SK-N-SH (cell line): Measurements from ENCODE around the gene MCCD1.

Experiments used
- EZH2phosphoT487 ChIP-seq: fragments of 200-600 bp; sonication (generic); IDR thresholded peaks from 2 replicates; pipeline ENCODE4 v1.6.1; 2017; ENCODE audit warnings: low read depth, mixed run types, mild to moderate bottlenecking, antibody characterized with exemption, moderate library complexity, borderline replicate concordance
- POLR2AphosphoS5 ChIP-seq: IDR thresholded peaks from 2 replicates; pipeline ENCODE4 v1.6.1; 2012; ENCODE audit warnings: low read depth, low read length

DNA sequence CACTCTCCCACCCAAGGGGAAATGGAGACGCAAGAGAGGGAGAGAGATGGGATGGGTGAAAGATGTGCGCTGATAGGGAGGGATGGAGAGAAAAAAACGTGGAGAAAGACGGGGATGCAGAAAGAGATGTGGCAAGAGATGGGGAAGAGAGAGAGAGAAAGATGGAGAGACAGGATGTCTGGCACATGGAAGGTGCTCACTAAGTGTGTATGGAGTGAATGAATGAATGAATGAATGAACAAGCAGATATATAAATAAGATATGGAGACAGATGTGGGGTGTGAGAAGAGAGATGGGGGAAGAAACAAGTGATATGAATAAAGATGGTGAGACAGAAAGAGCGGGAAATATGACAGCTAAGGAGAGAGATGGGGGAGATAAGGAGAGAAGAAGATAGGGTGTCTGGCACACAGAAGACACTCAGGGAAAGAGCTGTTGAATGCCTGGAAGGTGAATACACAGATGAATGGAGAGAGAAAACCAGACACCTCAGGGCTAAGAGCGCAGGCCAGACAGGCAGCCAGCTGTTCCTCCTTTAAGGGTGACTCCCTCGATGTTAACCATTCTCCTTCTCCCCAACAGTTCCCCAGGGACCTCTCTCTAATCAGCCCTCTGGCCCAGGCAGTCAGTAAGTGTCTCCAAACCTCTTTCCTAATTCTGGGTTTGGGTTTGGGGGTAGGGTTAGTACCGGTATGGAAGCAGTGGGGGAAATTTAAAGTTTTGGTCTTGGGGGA lies 47.4 kb downstream of the MCCD1 start:
- TF ChIP-seq POLR2AphosphoS5 = no peak
- no peak for TF ChIP-seq EZH2phosphoT487
